Measurements from ENCODE around the gene CDH16. TPM values are rescaled to one million over a fixed set of nuclear protein-coding genes. Genes with fewer than 3 reads are reported as not detected.

CDH16 gene
- total RNA-seq, 4 donors from 2014 or later = 0.20 to 2.4 (median 1.8) TPM; not detected in 1

GRCh38 chr16:66908116-66908515, 10.6 kb downstream of the CDH16 start:
- H3K27ac ChIP-seq = no peak overlapping the region
- WGBS, 2 donors (ENCODE audit: low coverage in 1 of 2) = 95% methylated on average over 3 of the region's 3 CpGs; no CpG with 5 or more reads in 1 of the 2 donors
- peaks cover 14 to 24% (median 17%) of the 10 kb centered on the region in 4 donors for H3K4me1 ChIP-seq
- in situ Hi-C loops (cut with MboI; ENCODE audit: low pct_ligation_motif_present in 1 of 4, low pct_unique_long_range_greater_than_20kb in 1 of 4, low sequenced_read_pairs in 3 of 4) (no loop called here), intact Hi-C loops (cut with DNase I; ENCODE audit: low total_unique reads) (no loop called here)
- H3K9me3 ChIP-seq = no peaks in the 10 kb centered on the region
- H3K36me3 ChIP-seq = no peaks in the 10 kb centered on the region
- DNase-seq = no peak
- H3K27me3 ChIP-seq = no peaks in the 10 kb centered on the region
- TF ChIP-seq POLR2AphosphoS5 (IDR thresholded peaks at IDR 0.05) = no peak
- no peak for TF ChIP-seq EP300 (IDR thresholded peaks at IDR 0.05; ENCODE audit: low read depth)
- TF ChIP-seq POLR2A (IDR thresholded peaks at IDR 0.05) = no peak
- TF ChIP-seq CTCF (IDR thresholded peaks at IDR 0.05) = no peak
- H3K4me3 ChIP-seq = no peak overlapping the region

DNA sequence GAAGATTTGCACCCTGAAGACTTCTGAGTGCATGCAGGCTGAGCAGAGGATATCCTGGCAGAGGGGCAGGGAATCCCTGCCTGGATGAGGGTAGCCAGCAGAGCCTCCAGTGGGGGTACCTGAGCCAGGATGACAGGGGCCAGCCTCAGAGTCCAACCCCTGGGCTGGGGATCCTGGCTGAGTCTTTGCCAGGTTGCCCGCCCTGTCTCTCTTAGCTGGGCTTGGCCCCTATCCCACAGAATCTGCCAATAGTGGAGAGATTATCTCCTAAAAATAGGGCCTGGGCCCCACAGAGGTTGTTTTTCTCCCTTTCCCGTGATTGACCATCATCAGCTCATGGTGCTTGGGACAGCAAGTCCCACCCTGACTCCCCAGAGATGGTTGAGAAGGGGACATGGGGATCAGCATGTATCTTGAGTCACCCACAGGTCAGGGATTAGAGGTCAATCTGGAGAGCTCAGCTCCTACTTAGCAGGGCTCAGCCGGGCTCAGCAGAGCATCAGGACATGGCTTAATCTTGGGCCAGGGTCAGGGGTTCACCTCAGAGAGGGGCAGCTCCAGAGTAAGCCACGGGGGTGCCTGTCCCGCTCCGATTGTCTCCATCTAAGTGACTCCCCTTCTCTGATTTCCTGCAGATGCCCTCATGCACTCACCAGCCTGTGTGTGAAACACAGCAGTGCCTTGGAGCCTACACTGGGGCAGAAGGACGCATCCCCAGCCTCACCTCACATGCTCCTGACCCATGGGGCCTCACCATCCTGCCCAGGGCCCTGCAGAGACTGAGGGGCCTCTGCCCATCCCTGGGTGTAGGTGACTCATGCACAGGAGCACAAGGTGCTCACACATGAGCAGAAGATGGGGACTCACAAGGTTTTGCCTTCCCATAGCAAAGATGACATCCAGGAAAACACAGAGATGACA, 11.5 kb downstream of the CDH16 start:
- H3K27ac ChIP-seq = no peak overlapping the region
- no peak for DNase-seq

DNA sequence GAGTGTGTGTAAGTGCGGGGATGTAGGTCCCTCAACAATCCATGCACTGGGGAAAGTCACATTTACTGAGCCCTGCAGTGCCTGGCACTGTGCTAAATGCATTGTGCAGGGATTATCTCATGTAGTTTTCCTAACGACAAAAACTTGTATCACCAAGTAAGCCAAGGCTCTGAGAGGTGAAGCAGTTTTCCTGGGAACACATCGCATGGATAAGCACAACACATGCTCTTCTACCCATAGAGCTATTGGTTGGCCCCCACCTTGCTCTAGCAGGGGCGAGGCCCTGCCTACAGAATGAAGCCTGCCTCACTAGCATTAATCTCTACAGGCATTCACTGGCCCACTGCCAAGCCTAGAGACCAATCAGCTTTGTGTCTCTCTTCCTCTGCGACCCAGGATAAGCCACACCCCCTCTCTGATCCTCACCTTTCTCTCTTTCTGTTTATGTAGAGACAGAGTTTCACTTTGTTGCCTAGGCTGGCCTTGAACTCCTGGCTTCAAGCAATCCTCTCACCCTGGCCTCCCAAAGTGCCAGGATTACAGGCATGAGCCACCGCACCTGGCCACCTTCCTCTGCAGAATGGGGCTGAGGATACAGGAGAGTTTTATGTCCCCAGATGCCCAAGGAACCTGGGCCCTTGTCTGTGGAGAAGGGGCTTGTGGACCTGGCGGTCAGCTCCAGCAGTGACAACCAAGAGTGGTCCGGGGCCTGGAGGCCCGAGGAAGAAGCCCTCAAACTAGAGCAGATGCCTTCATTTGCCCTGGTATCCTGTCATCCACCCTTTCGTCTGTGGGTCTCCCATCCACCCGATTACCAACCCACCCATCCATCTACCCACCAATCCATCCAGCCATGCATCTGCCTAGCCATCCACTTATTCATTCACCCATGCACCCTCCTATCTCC, 12.8 kb downstream of the CDH16 start:
- WGBS, 2 donors (ENCODE audit: low coverage in 1 of 2) = 61 to 67% methylated on average over 3 to 11 of the region's 11 CpGs
- Histone ChIP-seq H3K27me3 (no peaks in the 10 kb centered on the region), H3K27ac (peak overlapping the region; percentile 73 to 83 (median 79)), H3K36me3 (no peaks in the 10 kb centered on the region), H3K4me3 (no peak overlapping the region), H3K9me3 (no peaks in the 10 kb centered on the region), H3K4me1 (peaks cover 22 to 46% (median 29%) of the 10 kb centered on the region in 4 donors)
- intact Hi-C loops (cut with DNase I; ENCODE audit: low total_unique reads) (no loop called here), in situ Hi-C loops (cut with MboI; ENCODE audit: low pct_ligation_motif_present in 1 of 4, low pct_unique_long_range_greater_than_20kb in 1 of 4, low sequenced_read_pairs in 3 of 4) (no loop called here)
- TF ChIP-seq EP300 (IDR thresholded peaks at IDR 0.05; ENCODE audit: low read depth) = no peak
- TF ChIP-seq POLR2AphosphoS5 (IDR thresholded peaks at IDR 0.05) = no peak
- TF ChIP-seq POLR2A (IDR thresholded peaks at IDR 0.05) = no peak
- peak; percentile 86 for DNase-seq

More for the DNA sequence above, 11.5 kb downstream of the CDH16 start:
- Histone ChIP-seq H3K9me3 (no peaks in the 10 kb centered on the region), H3K4me3 (no peak overlapping the region), H3K4me1 (peaks cover 14 to 33% (median 21%) of the 10 kb centered on the region in 4 donors), H3K36me3 (no peaks in the 10 kb centered on the region), H3K27me3 (no peaks in the 10 kb centered on the region)
- TF ChIP-seq POLR2A (IDR thresholded peaks at IDR 0.05) = no peak
- no peak for TF ChIP-seq CTCF (IDR thresholded peaks at IDR 0.05)
- TF ChIP-seq POLR2AphosphoS5 (IDR thresholded peaks at IDR 0.05) = no peak
- in situ Hi-C loops (cut with MboI; ENCODE audit: low pct_ligation_motif_present in 1 of 4, low pct_unique_long_range_greater_than_20kb in 1 of 4, low sequenced_read_pairs in 3 of 4) (no loop called here), intact Hi-C loops (cut with DNase I; ENCODE audit: low total_unique reads) (no loop called here)
- WGBS, 2 donors (ENCODE audit: low coverage in 1 of 2) = 78% methylated on average over 7 of the region's 7 CpGs; no CpG with 5 or more reads in 1 of the 2 donors

DNA sequence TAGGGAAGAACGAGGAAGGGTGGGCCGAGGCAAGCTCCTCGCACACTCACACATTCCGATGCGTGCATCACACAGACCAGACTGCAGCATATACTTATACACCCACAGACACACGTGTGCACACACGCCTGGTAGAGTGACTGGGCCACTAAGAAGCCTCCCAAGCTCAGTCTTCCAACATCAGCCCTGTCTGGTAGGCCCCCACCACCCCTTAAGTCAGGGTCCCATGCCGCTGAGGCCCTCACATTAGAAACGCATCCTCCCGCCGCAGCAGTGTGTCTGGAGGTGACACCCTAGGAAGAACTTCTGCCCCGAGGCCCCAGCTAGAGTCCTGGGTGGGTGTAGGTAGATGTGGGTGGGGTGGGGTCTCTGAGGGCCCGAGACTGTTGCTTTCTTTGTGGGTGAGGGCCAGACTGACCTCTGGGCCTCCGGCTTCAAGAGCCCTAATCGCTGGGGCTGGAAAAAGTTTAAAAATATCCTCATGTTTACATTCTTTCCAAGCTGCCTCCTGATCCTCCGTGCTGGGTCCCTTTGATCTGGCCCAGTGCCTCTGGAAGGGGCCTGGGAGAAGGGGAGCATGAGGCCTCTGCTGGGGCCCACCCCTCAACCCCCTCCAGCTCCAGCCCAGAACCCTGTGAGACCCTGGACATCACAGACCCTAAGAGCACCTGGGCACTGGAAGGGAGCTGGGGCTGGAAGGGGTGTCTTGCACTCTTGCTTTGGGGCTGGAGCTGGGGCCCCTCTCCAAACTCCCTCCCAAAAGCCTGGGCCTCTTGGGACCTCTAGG, 13.6 kb downstream of the CDH16 start:
- DNase-seq = no peak
- Histone ChIP-seq H3K27me3 (no peaks in the 10 kb centered on the region), H3K36me3 (no peaks in the 10 kb centered on the region), H3K4me3 (no peak overlapping the region), H3K27ac (peak overlapping the region; percentile 73 to 83 (median 79)), H3K9me3 (no peaks in the 10 kb centered on the region), H3K4me1 (peaks cover 31 to 55% (median 37%) of the 10 kb centered on the region in 4 donors)
- in situ Hi-C loops (cut with MboI; ENCODE audit: low pct_ligation_motif_present in 1 of 4, low pct_unique_long_range_greater_than_20kb in 1 of 4, low sequenced_read_pairs in 3 of 4) = no loop called here
- intact Hi-C loops (cut with DNase I; ENCODE audit: low total_unique reads) = no loop called here
- 68% methylated on average over 16 of the region's 16 CpGs; no CpG with 5 or more reads in 1 of the 2 donors for WGBS, 2 donors (ENCODE audit: low coverage in 1 of 2)
- TF ChIP-seq POLR2AphosphoS5 (IDR thresholded peaks at IDR 0.05) (no peak), POLR2A (IDR thresholded peaks at IDR 0.05) (no peak), CTCF (IDR thresholded peaks at IDR 0.05) (no peak), EP300 (IDR thresholded peaks at IDR 0.05; ENCODE audit: low read depth) (no peak)
